SKM-1 treated with dmso at 0.1 percent for 144 hours (cell line): Measurements from ENCODE around the gene PEA15.
A peak's percentile ranks its signal among the peaks of the same experiment; 100 is the strongest.

Experiments
- DNase-seq: peaks from one replicate; lab custom pipeline; 2025; ENCODE audit not compliant: unreplicated experiment; lab: John Stamatoyannopoulos, UW

The PEA15 gene

DNA sequence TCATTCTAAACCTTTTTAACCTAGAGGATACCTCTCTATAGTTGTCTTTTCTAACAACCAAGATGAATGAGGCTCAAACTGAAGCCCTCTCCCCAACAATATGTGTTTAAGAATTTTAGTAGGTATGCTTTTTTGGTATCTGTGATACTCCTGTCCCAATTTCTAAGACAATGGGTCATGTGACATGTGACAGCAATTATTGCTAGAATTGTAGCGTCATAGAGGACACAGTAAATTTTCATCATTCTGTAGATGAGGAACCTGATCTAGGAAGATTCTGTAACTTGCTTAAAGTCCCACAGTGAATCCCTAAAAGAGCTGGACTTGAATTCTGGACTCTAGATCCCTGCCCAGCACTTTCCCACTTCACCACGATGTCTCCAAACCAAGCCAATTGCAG lies 26.5 kb upstream of the PEA15 start:
- no peak for DNase-seq

DNA sequence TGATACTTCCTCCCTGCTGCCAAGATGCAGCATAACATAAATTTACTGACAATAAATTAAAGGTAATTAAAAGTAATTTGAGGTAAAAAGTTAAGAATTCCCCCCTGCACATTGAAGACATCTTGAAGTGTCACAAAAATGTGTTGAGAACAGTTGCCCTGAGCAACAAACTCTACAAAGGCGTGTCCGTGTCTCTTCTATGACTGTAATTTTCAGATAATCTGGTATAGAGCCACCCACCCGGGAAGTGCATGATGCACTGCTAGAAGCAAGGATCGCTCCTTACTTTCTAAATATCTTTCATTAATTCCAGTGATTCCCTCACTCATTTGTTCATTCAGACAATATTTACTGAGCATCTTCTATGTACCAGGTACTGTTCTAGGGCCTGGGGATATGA lies 25.8 kb upstream of the PEA15 start:
- DNase-seq, result no peak

DNA sequence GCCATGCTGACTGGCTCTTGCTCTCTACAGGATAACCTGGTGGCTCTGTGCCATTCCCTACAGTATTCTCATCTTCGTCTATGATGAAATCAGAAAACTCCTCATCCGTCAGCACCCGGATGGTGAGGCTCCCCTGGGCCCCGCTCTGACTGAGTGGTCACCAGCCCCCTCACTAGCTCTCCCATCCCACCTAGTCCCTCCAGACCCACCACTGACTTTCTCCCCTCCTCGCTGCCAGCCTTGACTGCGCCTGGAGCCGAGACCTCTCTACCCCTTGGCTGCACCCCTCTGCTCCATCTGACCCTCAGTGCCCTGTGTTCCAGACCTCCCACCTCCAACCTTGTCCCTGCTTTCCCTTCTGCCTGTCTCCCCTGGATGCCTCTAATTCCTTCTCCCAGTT lies 18.9 kb upstream of the PEA15 start:
- DNase-seq, result no peak

DNA sequence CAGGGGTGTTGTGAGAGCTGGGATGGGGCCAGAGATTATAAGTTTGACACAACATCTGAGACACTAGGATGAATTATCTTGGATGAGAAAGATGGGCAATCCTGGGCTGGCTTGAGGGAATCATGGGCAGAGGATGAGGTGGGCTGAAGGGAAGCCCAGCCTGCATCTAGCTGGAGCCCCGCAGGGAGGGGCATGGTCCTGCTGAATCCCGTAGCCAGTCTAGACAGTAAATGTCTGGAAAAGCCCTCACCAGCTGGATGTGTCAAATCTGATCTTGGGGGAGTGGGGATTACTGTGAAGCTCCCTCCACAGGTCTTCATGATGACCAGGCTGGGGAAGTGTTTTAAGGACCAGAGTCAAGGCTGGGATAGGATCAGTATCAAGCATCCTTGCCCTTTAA lies 18.5 kb upstream of the PEA15 start:
- DNase-seq, result no peak

DNA sequence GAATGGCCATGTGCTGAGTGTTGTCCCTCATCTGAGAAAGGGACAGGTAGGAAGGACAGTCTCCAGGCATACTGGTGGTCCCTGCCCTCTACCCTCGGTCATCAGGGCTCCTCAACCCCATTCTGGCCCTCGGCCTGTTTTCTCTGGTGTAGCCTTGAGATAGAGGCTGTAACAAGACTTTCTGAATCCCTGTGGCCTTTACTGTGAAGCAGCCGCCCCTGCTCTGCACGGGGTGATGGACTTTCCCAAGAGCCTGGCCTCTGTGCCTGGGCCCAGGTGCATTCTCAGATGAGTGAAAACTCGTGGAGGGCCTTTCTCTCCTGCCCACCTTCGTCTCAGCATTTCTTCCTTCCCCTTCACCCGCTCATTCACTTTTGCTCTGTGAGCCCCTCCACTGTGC lies 17.8 kb upstream of the PEA15 start:
- no peak for DNase-seq

DNA sequence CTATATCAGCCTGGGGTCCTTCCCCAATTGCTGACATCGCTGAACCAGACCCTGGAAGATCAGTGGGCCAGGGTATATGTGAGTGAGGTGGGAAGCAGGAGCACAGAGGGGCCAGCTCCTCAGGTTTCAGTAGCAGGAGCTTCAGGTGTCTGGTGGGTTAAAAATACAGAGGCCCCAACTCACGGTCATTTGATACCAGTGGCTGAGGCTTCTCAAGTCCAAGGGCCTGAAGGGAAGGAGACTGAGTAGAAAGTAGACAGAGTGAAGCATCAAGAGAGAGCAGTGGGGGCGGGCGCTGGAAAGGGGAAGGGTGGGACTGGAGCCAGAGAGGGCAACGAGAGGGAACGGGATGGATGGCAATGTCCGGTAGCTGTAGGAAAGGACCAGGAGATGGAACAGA lies 16.8 kb upstream of the PEA15 start:
- no peak for DNase-seq

DNA sequence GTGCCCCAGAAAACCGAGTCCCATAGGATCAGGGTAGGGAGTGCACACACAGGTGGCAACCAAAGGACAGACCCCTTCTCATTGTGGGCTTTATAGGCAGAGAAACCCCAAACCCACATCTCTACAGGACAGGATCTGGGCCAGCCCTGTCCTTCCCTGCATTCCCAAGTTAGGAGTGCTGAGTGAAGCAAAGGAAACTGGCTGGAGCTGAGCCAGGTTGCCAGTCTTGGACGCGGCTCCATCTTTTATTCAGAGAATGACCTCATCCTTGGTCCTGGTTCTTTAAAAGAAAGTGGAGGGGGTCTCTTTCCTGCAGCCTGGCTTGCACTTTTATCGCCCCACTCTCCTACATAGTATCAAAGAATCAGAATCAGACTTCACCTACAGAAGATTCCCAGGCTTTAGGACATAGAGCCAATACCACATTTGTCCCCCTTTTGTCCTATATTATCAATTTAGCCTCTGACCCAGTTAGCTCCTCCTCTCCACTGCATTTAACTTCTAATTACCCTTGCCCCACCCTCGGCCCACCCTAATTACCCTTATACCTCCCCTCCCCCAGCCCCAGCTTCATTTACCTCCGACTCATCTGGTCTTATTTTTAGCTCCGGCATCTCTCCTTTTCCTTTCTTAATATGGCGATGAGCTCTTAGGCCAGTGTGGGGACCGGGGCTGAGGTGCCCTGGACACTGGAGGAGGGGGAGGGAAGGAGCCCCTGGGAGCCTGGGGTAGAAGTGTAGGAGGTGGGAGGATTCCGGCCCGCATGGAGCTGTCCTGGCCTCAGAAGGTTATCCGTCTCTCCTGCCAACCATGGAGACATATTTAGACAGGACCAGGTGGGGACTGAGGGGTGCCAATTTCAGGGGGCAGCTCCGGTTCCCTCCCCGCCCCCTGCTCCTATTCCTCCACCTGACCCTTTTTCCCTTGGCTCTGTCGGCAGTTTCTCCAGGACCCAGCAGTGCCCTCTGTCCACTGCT lies 15.2 kb upstream of the PEA15 start, which contains the start of gene CASQ1:
TSS of gene CASQ1 (plus strand) at position 927 of the 977 bp plus-strand sequence. CDS start 177 bp downstream, outside the sequence.
- DNase-seq, result no peak

DNA sequence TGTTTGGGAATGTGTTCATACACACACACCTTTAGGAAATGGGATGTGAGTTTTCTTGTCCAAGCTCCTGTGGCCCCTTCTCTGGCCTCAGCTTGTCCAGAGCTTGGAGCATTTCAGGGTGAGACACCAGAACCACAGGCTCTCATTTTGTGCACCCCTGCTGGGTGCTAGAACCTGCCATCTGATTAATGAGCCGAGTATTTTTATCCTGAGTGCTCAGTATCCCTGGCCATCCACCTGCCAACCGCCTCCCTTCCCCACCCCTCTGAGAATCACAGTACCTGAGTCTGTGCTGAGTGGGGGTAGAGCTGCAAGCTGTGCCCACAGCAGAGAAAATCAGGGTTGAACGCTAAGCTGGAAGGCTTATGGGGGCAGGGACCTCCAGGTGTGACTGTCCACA lies 13.4 kb upstream of the PEA15 start:
- no peak for DNase-seq

DNA sequence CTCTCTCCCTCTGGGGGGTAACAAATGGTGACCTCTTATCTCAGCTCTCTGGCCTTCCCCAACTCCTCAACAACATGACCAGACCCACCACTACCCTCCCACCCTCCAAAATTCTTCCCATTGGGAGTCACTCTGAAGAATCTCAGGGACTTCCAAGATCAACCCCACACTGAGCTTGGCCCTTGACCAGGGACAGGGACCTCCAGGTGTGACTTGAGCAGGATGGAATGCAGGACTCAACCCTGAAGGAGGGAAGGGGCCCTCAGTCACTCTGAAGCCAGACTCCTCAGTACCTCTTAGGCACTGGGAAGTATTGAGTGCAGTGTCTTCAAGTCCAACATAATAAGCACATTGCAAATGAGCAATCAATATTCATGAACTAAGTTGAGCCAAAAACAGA lies 12.9 kb upstream of the PEA15 start:
- no peak for DNase-seq

DNA sequence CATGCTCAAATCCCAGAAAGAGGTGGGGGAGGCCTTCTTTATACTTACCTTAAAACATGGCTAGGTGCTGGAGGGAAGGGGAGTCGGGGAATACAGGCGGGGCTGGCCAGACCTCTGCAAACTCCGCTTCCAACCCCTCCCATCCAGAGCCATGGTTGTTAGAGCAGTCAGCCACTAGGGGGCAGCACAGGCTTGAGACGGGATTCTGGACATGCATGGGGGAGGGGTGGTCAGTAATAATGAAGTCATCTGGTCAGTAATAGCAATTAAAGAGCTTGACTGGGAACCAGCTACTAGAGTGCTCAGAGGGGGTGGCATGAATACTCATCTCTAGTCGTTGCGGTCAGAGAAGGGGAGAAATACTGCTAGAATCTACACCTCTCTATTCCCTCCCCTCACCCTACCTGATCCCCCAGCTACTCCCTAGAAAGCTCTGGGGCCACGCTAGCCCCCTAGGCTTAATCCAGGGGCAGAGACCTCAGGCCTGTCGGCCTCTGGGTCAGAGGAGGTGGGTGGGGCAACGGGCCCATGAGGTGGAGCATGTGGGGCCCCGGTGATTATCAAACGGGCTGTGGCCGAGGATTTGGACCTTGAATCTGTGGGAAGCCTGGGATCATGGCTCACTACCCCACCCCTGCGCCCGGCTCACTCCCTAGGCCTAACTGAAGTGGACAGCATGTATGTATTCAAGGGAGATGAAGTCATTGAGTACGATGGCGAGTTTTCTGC lies 11.9 kb upstream of the PEA15 start:
- DNase-seq, result peak; percentile 80

DNA sequence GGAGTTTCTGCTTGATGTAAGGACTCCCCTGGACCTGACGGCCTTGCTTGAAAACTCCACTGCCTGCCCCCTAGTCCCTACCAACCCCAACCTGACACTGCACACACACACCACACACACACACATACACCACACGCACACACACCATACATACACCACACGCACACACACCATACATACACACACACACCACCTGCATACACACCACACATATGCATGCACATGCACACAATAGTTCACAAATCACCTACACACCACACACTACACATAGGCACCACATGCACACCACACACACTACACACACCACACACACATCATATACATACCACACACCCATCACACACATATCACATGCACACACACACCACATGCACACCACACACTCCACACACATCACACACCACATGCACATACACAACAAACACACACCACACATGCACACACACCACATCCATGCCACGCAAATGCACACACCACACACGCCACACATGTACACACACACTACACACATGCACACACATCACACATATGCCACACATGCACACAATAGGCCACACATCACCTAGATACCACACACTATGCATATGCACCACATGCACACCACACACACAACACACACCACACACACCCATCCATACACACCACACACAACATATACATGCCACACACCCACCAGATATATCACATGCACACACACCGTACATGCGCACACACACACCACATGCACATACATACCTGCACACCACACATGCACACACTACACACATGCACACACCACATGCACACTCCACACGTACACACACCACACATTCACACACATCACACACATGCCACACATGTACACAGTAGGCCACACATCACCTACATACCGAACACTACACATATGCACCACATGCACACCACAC lies 11.1 kb upstream of the PEA15 start:
- DNase-seq, result no peak

DNA sequence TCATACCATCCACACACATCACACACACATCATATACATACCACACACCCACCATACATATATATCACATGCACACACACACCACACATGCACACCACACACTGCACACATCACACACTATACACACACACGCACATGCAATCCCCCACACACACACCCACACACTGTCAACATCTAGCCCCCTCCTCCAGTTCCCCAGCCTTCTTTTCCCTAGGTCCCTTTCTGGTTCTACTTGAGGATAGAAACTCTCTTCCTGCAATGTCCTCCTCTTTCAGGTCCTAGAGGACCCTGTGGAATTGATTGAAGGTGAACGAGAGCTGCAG lies 10.5 kb upstream of the PEA15 start:
- DNase-seq, result no peak

DNA sequence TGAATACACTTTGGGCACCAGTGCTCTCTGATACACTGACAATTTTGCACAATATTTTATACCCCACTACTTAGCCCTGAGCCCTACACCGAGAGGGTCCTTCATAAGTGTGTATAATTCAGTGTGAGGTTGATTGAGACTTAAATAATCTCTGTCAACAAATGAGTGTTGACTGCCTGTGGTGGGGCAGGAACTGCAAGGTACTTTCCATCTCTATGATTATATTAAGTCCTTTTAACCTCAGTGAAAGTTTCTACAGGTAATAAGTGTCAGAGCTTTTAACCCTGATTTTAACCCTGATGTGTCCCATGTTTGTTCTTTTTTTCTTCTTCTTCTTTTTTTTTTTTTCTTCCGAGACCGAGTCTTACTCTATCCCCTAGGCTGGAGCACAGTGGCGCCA lies 9.0 kb upstream of the PEA15 start:
- no peak for DNase-seq

DNA sequence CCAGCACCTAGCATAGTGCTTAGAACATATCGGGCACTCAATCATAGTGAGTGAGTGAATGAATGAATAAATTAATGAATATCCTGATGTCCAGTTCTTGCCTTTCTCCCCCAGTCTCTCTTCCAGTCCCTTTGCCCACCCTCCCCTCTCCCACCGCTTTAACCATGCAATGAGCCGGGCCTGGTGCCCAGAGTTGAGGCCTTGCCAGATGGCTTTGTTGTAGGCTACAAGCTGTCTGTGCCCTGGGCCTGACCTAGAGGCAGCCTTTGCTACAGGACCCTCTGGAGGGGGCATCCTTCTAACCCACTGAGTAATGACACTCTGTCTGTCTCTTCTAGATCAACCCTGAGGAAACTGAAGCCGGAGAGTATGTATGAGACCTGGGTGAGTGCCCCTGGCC lies 8.0 kb upstream of the PEA15 start:
- DNase-seq, result no peak

DNA sequence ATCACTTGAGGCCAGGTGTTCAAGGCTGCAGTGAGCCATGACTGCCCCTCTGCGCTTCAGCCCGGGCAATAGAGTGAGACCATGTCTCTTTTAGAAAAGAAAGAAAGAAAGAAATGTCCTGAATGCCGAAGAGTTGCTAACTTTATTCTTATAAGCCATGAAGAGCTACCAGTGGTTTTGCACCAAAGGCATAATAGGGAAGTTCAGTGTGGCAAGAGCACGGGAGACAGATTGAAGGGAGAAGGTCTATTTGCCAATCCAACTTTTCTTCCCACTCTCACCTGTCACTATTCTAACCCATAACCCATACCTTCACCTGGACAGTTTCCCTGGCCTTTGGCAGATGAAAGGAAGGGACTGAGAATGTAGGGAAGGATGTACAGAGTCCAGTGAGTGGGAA lies 4.4 kb upstream of the PEA15 start:
- no peak for DNase-seq

DNA sequence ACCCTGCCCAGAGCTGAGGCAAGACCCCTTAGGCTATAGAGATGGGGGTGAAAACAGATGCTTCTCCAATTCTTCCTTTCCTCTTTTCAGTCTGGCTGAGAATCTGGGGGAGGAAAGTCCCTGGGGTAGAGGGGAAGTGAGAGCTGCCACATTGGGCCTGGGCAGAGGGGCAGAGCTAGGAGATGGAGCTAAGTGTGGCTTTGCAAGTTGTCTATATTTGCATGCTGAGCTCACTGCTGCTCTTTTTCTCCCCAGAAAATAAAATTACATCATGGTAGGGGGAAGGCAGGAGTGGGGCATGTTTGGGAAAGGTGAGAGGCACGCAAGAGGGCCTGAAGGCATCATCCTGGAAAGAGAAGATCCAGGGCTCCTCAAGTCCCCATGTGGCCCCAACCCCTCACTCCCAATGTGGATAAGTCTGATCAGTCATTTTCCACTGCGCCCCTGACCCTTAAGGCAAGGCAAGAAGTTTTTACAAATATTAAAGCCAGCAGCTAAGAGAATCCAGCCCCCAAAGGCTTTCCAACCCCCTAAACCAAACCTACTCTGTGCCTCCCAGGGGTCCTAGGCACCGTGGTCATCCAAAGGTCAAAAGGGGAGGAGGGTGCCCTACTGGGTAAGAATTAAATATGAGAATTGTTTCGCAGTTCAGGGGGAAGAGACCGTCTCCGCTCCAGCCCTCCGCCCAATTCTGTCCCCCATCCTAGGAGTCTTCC lies 500 bp upstream of the PEA15 start:
- peak; percentile 80 for DNase-seq

DNA sequence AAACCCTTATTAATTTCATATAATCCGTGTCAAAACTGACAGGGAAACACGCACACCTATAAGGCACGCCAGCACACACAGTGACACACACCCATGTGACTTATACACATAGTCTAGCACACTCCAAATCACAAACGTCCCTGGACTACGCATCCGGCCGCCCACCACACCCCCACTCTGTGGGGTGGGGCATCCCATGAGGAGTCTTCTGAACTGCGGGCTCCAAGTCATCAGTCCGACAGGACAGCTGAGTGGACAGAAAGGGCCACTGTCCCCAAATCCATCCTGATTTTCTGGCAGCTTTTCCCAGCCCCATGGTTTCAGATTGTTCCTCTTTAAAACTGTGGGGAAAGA lies 829 bp downstream of the PEA15 start:
- no peak for DNase-seq

DNA sequence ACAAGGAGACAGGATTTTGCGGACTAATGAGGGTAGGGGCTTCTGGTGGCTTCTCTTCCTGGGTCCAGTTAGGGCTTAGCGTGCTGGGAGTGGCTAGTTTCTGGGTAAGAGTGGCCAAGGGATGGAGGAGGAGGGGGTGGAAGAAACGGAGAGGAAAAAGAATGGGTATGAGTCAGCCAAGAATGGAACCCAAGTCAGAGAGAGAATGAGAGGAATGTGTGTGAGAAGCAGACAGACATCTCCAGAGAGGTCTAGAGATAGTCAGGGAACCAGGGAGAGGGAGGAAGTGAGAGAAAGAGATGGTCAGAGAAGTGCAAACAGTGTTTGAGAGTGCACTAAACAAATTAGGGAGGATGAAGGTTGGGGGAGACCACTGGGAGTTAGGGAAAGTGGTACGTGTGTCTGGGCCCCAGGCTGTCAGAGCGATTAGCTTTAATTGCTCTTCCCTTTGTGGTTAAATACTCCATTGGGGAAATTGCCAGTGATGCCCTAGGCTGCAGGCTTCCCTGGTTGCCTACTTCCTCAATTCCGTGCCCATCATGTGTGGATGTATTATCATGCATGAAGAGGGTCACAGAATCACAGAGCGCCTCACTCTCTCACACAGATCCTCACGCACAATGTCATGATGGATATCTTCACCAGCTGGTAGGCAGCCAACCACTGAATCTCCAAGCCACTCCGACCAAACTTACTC lies 1.4 kb downstream of the PEA15 start:
- no peak for DNase-seq

DNA sequence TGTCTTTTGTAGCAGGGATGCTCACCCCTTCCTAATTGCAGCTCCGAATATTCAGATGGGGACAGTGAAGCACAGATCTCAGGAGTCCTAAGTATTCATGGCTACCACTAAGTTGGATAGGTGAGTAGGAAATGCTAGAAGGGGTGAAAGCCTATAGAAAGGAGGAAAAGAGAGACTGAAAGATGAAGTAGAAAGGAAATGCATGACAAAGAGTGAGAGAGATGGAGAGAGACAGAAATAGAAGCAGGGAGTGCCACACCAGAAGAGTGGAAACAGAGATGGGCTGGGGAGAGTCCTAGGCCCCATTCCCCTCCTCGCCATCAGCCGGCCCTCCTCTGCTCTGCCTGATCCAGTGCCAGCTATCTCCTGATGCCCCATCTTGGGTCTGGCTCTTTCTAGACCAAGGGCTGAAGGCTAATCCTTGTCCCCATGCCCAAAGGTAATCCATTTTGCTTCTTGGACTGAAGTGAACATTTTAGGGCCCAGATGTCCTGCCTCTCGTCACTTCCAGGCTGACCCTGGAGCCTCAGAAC lies 2.0 kb downstream of the PEA15 start:
- no peak for DNase-seq
